ENCODE results near the gene CNKSR2. TPM values are rescaled to one million over a fixed set of nuclear protein-coding genes. Genes with fewer than 3 reads are reported as not detected.

The CNKSR2 gene
- total RNA-seq, 1 experiment from 2014 or later = 11.3 TPM

GRCh38 chrX:21373001-21373400, 1.2 kb upstream of the CNKSR2 start:
- peaks cover 22% of the 10 kb centered on the region for H3K27me3 Mint-ChIP-seq (ENCODE audit: low read depth)
- no peaks in the 10 kb centered on the region for H3K9me3 Mint-ChIP-seq
- no peaks in the 10 kb centered on the region for H3K36me3 Mint-ChIP-seq
- ATAC-seq = no peak
- POLR2A ChIA-PET = no interaction called here
- H3K27ac Mint-ChIP-seq = no peak overlapping the region
- no peak for TF ChIP-seq ZNF219 (CRISPR knock-in tag; IDR thresholded peaks at IDR 0.05; ENCODE audit: borderline replicate concordance)
- TF ChIP-seq ATF2 (CRISPR knock-in tag; IDR thresholded peaks at IDR 0.05; ENCODE audit: borderline replicate concordance, low read depth) = no peak
- no peak for TF ChIP-seq E2F4 (CRISPR knock-in tag; IDR thresholded peaks at IDR 0.05; ENCODE audit: borderline replicate concordance, low read depth)
- no peak for TF ChIP-seq ARID4B (CRISPR knock-in tag; IDR thresholded peaks at IDR 0.05; ENCODE audit: borderline replicate concordance)
- no peak for TF ChIP-seq OVOL2 (CRISPR knock-in tag; IDR thresholded peaks at IDR 0.05; ENCODE audit: borderline replicate concordance)
- TF ChIP-seq IRF2 (CRISPR knock-in tag; IDR thresholded peaks at IDR 0.05; ENCODE audit: borderline replicate concordance, low read depth) = no peak
- TF ChIP-seq AFF4 (CRISPR knock-in tag; IDR thresholded peaks at IDR 0.05; ENCODE audit: borderline replicate concordance) = no peak
- no peak for TF ChIP-seq SP1 (CRISPR knock-in tag; conservative IDR thresholded peaks at IDR 0.05)
- no peak for TF ChIP-seq NR3C1 (CRISPR knock-in tag; conservative IDR thresholded peaks at IDR 0.05; ENCODE audit: low read depth)
- no peak for TF ChIP-seq ZNF512 (CRISPR knock-in tag; IDR thresholded peaks at IDR 0.05; ENCODE audit: borderline replicate concordance)
- no peak for TF ChIP-seq ZNF532 (CRISPR knock-in tag; IDR thresholded peaks at IDR 0.05; ENCODE audit: borderline replicate concordance)
- no peak for TF ChIP-seq HMGA2 (CRISPR knock-in tag; IDR thresholded peaks at IDR 0.05)
- TF ChIP-seq ZNF121 (CRISPR knock-in tag; IDR thresholded peaks at IDR 0.05) = no peak
- no peak for TF ChIP-seq RELA (CRISPR knock-in tag; IDR thresholded peaks at IDR 0.05; ENCODE audit: borderline replicate concordance)
- TF ChIP-seq ELF4 (CRISPR knock-in tag; IDR thresholded peaks at IDR 0.05; ENCODE audit: low read depth) = no peak
- H3K4me3 Mint-ChIP-seq = peak overlapping the region; percentile 25; the same call in 1 of the 2 replicates
- CTCF ChIA-PET = no interaction called here
- H3K4me1 Mint-ChIP-seq = peaks cover 14% of the 10 kb centered on the region
- DNase-seq (ENCODE audit: low spot score) = no peak

Data from WTC11 (cell line).